Middle frontal gyrus (tissue), 1 donor: ENCODE results near the gene TRAPPC6A.
"Not testable (repeated sequence)": the region's sequence is repeated elsewhere in the genome, so short reads cannot be mapped to it uniquely, and the experiment has no call there.

Source experiments
- DNase-seq: peaks from one replicate; pipeline ENCODE4 v3.0.0-alpha.2; 2015; ENCODE audit warnings: low spot score; ENCODE audit errors: extremely low spot score

Gene TRAPPC6A

DNA sequence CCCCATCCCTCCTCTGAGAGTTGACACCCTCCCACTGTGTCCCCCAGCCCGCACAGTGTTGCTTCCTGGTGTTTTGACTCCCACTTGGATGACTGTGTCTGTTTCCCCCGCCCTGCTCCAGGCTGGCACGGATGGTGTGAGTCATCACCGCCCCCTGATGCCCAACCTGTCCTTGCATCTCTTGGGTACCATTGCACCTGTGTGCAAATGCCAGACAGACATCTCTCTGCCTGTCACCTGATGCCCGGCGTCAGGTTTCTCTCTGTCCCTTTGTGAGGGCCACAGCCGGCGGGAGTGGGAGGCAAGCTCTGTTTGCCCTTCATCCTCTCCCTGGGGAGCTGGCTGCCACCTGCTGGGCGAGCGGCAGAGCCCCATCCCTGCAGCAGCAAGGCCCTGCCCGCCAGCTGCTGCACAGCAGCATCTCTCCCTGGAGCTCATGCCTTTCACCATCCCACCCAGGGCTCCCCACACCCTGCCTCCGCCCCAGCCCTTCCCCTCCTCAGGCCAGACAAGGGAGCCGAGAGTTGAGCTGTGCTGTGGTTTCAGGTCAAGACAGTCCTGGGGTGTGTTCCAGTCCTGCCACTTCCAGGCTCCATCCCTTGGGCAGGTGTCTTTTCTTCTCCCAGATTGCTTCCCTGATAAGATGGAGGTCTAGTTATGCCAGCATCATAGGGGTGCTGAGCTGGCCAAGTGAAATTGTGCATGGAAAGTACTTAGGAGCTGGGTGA lies 47.0 kb downstream of the TRAPPC6A start:
- DNase-seq: no peak

DNA sequence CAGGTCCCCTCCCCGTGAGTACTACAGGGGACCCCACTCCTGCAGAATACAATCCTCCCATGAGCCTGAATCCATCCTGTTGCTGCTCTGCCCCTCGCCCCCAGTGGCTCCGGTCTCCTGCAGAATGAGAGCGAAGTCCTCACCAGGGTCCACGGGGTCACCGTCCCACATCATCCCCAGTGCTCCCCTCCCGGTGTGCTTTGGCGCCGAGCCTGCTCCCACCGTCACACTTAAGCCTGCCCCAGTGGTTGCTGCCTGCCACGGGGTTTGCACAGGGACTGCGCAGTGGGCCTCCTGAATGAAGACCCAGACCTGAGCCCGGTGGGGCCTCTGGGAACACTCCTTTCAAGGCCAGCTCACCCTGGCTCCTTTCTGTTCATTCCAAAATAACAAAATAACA lies 47.8 kb downstream of the TRAPPC6A start:
- DNase-seq: no peak

DNA sequence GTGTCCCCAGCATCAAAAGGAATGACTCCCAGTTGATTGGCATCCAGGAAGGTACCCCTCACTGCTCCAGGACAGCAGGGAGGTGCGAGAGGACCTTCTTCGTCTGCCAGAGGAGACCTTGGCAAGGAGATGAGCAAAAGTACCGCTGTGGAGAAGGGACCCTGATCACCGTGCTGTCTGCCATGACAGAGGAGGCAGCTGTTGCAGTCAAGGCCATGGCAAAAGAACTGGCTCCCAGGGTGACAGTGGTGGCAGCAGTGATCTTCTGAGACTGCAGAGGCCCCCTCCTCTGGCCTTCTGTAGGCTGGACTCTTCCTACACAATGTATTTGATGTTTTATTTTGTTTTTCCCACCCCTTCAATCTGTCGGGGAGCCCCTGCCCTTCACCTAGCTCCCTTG lies 49.2 kb downstream of the TRAPPC6A start:
- DNase-seq: no peak

DNA sequence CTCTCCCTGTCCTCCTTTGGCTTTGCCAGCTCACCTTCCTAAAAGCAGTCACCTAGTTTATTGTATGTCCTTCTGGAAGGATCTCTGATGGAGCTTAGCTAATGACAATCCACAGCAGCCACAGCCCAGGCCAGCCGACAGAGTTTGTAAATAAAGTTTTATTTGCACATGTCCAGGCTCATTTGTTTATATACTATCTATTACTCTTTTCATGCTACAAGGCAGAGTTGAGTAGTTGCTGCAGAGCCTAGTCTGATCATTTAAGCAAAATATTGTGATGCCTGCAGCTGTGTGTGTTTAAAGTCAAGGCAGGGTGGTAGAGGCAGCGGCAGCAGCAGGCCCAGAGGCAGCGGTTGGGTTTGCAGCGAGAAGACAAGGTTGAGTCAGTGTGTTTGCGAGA lies 49.9 kb downstream of the TRAPPC6A start:
- DNase-seq: no peak

DNA sequence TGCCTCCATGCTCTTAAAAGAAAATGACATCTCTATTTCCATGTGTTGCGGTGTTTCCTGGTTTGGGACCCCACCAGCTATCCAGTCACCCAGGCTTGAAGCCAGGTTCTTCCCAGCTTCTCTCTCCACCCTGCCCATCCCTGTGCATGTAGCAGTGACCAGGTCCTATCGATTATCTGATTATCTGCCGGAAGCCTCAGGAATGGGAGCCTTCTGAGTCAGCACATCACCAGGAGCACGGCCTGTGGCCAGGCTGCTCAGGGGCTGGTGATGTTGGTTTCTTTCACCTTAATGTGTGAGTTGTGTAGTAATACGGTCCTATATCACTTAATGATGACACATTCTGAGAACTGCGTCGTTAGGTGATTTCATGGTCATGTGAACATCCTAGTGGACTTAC lies 51.4 kb downstream of the TRAPPC6A start:
- no peak for DNase-seq

DNA sequence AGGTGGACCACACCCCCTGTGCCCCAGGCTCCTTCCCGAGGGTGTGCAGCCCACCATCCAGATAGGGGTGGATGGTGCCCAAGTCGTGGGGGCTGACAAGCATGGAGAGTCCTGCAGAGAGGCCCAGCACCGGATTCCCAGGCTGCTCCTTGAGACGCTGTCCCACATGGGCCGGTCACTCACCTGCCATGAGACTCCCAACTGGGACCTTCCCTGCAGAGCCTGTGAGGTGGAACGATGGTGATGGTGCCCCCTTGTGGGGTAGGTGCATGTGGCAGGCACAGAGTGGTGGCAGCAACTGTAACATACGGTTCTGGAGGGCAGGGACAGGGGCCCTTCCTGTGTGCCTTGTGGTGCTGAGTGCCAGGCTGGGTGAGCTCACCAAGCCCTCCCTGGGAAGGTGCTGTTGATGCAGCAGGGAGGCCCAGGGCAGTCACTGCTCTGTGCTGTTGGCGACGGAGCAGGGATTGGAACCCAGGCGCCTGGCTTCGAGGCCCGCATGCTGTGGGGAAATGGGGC lies 52.0 kb downstream of the TRAPPC6A start:
- DNase-seq: no peak

DNA sequence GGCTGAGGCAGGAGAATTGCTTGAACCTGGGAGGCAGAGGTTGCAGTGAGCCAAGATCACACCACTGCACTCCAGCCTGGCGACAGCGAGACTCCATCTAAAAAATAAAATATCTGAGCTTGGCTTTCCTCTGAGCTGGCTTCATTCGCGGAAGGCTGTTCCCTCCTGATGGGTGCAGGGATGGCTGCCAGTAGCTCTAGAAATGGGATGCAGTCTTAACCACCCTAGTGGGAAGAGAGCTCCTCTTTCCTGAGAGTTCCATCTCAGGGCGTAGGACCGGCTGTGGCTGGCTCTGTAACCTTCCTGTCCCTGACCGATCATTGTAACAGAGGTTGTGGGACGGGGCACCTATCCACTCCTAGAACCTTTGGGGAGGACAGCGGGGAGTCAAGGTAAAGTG lies 52.7 kb downstream of the TRAPPC6A start:
- no peak for DNase-seq

DNA sequence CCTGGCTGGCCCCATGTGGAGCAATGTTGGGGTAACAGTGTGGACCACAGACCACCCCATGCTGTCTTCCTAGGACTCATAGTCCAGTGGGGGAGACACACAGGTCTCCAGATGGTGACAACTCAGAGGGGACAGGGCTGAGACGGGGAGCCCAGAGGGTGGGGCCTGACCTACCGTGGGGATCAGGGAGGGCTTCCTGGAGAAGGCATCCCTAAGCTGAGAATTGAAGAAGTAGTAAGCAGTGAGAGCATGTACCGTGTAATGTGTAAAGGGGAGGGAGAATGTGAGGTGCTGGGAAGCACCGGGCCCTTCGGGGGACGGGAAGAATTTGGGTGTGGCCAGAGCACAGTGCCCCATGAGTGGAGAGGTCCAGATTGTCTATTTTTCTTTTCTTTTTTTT lies 54.0 kb downstream of the TRAPPC6A start:
- no peak for DNase-seq

DNA sequence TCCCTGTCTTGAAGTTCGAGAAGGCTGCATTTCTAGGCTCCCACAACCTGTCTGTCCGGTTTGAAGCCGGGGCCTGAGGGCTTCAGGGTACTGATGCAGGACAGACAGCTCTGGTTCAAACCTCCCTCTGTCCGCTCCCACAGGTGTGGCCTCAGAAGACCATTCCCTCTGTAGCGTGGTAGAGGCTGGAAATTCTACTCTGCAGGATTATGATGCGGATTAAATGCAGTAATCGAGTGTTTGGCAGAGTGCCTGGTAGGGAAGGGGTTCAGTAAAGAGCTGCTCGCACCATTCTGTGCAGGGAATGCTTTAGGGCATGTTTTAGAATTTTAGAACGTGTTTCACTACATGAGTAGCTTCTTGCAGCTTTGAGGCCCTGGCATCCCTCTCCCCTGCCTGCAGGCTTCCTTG lies 54.6 kb downstream of the TRAPPC6A start:
- DNase-seq: no peak

DNA sequence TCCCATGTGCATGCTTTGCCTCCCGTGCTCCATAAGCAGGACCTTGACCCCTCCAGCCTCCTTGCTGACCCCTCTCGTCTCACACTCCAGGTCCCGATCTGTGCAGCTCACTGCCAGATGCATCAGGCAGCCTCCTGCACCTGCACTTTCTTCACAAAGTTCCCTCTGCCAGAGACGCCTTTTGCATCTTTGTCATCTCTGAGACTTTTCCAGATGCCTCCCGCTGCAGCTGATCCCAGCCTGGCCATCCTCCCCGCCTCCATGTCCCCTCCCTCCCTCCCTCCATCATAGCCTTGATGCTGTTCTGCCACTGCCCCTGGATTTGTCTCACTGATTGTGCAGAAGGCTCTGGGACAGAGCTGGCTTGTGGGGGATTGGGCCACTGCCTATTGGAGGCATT lies 55.2 kb downstream of the TRAPPC6A start:
- no peak for DNase-seq

DNA sequence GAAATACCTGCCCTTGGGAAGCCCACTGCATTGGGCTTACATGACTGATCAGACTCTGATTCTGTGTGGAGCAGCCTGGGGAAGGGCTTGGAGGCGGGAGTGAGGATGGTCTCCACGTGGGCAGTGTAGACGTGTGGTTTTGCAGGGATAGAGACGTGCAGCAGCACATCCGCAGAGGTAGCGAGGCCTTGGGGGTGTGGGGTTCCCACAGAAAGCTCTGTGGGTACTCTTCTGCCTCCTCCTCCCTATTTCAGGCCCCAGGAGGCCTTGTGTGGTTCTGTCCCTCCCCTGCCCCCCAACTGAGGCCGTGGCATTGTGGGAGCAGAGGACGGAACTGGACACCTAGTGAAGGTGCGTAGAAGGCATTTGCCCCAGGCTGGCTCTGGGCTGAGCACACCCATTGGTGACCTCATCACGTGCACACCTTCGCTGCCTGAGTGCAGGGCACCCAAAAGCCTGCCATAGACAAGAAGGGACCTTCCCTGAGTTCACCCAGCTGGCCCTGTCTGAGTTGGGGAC lies 56.2 kb downstream of the TRAPPC6A start:
- no peak for DNase-seq

DNA sequence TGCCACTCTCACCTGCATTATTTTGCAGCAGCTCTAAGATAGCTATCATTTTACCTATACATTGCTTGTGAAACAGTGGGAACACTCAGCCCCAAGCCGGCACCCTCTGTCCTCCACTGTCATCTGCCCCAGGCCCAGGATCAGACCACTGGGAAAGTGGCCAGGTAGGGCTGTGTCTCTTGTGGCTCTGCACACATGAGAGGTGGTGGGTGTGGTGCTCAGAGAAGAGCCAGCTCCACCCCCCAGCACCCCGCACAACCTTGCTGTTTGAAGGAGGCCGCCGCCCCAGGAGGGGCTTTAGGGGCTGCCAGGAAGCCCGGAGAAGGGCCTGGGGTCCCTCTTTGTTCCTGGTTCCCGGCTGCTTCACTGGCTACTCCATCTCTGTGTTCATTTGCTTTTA lies 58.5 kb downstream of the TRAPPC6A start:
- DNase-seq: no peak

DNA sequence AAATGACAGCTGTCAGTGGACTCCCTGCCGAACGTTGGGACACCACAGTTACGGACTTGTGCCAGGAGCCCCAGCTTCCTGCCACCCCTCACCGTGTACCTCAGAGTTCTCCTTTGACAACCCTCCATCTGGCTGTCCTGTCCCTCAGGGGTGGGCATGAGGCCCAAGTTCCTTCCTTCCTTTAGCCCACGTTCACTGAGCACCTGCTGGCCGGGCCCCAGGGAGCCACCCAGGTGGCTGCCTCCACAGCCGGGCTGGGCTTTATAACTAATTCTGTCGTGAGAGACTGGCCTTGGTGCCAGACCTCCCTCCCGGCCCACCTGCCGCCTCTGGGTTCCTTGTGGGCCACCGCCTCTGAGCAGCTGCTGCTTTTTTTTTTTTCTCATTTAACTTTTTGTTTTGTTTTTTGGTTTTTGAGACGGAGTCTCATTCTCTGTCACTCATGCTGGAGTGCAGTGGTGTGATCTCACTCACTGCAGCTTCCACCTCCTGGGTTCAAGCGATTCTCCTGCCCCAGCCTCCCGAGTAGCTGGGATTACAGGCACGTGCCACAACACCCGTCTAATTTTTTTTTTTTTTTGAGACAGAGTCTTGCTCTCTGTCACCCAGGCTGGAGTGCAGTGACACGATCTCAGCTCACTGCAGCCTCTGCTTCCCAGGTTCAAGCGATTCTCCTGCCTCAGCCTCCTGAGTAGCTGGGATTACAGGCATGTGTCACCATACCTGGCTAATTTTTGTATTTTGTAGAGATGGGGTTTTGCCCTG lies 59.3 kb downstream of the TRAPPC6A start:
- DNase-seq: not testable (repeated sequence)

DNA sequence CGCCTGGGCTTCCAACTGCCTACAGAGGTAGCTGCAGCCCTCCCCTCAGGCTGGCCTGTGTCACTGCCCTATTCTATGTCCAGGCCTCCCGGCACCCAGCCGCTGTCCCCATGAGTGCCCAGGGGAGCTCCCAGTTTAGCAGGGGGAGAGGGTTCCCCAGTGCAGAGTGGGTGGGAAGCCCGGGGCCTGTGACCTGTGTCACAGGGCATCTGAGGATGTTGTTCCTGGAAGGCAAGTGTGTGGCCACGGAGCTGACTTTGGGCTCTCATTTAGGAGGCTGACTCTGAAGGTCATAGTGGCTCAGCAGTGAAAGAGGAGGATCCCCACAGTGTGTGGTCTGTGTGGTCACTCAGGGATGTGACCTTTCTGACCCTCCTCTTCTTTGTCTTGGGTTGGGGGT lies 59.9 kb downstream of the TRAPPC6A start:
- DNase-seq: no peak

DNA sequence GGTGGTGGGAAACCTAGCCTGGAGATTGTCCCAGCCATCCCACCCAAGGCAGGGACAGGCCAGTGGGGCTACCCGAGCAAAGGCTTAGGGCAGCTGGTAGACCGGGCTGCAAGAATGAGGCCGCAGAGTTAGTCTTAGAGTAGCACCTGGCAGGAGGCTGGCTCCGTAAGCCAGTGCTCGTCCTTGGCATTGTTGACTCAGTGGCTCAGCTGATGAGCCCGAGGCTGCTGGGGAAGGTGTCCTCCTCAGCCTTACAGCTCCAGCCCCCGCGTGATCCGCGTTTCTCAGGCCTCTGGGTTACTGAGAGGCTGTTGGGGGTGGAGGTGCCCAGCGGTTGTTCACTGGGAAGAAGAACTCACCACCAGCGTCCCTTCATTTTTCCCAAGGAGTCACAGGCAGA lies 60.4 kb downstream of the TRAPPC6A start:
- DNase-seq: no peak

DNA sequence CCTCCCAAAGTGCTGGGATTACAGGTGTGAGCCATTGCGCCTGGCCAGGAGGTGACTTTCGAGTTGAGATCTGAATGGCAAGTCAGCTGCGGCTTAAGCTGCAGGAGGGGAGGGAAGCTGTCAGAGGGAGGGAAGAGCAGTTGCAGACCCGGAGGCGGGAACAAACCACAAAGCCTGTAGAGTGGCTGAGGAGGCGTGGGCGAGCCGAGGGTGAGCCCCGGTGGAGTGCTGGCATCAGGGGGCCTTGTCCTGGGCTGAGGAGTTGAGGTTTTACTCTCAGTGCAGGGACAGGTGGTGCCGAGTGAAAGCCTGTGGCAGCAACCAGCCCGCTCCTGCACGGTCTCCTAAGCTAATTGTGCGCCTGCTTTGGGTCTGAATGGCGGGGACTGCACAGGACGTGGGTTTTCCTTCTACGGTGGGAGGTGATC lies 60.9 kb downstream of the TRAPPC6A start:
- no peak for DNase-seq

DNA sequence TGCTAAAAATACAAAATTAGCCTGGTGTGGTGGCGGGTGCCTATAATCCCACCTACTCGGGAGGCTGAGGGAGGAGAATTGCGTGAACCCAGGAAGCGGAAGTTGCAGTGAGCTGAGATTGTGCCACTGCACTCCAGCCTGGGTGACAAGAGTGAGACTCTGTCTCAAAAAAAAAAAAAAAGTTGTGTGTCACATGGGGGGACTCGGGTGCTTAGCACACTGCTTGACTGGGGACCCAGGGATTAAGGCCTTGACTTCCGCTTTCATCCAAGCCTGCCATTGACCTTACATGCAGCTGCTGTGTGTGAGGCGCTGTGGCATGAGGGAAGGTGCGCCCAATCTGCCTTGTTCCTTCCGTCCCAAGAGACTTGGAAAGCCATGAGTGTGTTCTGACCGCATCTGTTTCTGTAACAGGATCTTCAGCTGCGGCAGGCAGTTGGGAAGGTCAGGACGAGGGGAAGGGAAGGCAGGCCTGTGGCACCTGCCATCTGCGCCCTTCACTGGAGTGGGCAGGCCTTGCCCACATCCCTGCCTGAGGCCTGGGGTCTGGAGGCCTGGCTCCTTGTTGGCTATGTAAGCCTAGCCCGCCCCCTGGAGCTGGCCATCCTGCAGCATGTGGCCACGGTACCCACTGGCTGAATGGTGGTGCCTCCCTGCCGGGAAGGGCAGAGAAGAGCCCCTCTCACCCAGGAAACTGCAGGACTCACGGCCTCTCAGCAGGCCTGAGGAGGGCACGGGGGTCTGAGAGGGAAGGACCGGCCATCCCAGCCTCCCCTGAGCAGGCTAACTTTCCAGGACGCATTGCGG lies 62.0 kb downstream of the TRAPPC6A start:
- DNase-seq: no peak

DNA sequence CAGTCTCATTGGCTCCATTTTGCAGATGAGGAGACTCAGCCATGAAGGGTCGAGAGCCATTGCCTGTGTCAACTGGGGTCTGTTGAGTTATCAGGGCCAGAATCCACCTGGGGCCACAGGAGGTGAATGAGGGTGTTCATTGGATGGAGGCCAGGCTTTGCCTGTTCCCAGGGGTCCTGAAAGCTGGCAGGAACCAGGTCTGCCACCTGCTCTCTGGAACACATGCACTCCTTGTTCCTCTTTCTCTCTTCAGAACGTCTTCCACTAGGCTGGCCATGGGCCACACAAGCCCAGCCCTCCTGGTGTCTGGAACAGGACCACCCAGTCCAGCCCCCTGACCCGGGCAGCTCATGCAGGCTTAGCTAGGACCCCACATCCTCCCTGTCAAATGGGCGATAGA lies 63.9 kb downstream of the TRAPPC6A start:
- DNase-seq: no peak

DNA sequence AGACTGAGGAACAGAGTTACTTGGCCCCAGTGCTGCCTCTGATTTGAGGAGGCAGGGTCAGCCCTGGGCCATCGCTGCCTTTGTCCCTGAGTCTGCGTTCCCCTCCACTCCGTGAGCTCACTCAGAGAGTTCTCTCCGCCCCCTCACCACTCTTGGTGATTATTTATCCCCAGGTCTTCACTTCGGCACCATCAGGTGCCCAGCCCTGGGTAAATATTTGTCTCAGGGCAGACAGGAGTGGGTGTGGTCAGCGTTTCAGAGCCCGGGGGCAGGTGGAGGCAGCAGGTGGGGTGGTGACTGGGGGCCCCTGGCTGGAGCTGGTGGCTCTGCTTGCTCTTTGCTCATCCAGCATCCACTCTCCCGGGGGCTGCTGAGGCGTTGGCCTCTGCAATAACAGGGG lies 64.4 kb downstream of the TRAPPC6A start:
- DNase-seq: no peak
